Stimulated activated naive CD4-positive, alpha-beta T cell (primary cell): ENCODE results near the gene FGF6.

Experiments
- DNase-seq, 6 experiments: peaks; one replicate each; lab custom pipeline; 2025; lab: John Stamatoyannopoulos, UW

The FGF6 gene

GRCh38 chr12:4447151-4447550 lies 1.5 kb upstream of the FGF6 start:
- no peak for DNase-seq

DNA sequence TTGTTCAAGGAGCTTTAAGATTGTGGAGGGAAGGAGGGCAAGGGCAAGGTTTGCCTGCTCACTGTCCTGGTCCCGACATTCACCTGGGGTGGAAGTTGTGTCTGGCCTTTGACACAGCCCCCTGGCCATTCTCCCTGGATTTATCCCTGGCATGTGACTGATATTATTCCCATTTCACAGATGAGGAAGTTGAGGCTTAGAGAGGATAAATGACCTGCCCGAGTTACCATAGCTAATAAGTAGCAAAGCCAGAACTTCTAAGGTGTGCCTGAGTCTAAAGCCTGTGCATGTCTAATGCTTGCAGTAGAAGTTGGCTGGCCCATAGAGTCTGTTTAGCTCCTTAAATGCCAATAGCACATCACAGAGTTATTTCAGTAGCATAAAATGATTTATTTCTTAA lies 720 bp upstream of the FGF6 start:
- DNase-seq, result no peak

DNA sequence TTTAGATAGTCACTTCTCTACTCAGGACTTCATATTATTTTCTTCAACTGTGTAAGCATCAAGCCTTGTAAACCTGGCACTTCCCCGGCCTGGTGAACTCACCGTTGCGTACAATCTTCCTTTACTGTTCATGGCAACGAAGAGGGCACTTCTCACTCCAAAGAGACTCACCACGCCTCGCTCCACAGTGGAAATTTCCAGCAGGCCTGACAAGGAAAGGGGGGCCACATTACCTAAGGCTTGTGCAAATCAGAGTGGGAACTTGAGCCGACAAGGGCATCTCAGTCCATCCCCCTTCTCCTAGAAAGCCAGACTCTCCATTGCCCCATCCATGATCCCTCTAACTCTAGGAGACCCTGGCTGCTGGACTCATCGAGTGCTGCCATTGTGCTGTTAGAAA lies 1.6 kb downstream of the FGF6 start:
- DNase-seq, result no peak

DNA sequence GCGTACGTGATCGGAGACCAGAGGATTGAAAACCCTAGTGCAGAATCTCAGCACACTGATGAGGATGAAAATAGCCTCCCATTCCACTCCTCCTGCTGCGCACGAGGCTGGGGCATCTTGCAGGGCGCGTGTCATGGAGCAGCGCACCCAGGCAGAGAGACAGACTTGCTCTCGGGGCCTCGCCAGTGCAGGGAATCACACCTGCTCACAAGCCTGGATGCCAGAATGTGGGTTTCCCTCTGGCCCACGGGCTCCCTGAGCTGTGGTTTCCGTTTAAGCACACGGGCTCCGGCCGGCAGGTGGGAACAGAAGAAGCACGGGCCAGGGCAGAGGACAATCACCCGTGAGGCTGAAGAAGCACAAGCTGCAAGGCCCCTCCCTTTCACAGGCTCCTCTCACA lies 2.0 kb downstream of the FGF6 start:
- DNase-seq, result no peak

DNA sequence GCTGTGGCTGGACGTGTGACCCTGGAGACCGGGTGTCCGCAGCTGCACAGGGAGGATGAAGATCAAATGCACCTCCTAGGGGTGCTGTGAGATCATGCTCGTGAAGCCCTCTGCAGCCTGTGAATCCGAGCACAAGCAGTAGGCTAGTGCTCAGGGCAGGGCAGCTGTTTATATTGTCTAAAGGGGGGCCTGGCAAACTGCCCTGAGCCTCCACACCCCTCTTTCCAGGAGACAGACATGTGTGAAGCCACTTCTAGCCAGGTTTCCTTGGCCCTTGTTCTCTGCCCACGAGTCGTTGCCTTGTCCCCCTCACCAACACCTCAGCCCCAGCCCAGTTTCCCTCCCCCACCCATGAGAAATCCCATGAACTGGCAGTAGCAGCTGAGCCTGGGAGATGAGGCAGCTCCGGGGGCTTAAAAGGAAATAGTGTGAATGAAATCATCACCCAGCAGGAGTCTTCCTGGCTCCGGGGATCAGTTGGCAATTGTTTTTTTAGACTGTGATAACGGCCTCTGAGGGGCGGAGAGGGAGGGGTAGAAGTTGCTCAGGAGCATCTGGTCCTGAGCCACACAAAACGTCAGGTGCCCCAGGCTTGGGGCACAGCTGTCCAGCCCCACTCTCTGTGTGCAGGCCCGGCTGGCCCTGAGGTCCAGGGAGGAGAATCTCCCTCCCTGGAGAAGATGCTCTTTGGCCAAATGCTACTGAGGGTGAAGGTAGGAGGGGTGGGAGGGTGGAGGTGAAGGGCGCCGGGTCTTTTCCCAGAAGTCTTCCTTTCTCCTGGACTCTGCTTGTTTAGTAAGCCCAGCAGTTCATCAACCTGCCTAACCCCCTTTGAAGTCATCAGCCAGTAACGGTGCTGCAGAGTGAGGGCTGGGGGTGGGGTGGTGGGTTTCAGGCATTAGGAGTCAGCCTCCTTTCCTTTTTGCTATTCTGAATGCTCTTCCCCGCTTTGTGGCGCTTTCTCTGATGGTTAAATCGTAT lies 4.0 kb downstream of the FGF6 start:
- no peak for DNase-seq

DNA sequence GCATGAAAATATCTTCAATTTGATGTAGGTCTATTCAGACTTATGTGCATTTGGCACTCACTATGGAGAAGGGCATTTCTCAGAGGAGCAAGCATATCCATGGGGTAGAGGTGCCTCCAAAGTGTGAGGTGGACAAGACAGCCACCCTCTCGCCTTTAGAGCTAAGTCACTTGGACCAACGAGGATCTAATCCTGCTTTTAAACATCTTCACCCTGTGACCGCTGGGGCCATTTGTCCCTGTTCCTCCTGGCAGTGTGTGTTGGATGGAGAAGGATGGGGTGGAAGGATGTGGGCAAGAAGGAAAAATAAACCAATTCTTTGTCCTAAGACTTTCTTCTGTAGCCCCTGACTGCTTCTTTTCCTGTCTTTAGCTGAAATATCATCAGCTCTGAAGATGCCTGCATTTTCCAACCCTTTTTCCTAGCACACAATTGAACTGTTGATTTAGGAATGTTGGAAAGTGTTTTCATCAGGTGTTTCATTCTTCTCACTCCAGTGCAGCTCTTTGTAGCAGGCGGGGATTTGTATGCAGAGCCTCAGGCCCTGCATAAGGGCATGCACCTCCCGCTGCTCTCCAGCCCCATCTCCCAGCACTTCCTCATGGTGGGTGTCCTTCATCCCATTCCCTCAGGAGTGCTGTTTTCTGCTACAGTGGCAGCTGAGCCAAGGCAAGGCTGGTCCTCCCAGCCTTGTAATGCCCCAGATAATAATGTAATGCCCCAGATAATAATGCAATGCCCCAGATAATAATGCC lies 5.3 kb downstream of the FGF6 start:
- no peak for DNase-seq

DNA sequence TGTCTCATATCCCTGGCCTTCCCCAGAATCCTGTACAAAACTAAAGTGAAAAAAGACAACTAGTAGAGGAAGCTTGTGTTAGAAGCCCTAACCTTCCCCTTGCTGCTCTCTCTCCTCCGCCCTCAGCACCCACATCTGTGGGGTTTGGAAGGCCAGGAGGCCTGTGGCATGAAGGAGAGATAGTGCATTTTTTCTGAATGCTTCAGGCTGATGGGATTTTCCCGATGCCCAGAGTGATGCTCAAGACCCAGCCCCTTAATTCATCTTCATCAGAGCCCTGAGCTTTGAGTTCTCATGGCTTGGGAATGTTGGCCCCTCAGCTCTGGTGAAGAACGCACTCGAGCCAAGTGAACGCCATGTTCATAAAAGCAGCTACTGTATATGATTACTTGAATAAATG lies 5.9 kb downstream of the FGF6 start:
- no peak for DNase-seq

DNA sequence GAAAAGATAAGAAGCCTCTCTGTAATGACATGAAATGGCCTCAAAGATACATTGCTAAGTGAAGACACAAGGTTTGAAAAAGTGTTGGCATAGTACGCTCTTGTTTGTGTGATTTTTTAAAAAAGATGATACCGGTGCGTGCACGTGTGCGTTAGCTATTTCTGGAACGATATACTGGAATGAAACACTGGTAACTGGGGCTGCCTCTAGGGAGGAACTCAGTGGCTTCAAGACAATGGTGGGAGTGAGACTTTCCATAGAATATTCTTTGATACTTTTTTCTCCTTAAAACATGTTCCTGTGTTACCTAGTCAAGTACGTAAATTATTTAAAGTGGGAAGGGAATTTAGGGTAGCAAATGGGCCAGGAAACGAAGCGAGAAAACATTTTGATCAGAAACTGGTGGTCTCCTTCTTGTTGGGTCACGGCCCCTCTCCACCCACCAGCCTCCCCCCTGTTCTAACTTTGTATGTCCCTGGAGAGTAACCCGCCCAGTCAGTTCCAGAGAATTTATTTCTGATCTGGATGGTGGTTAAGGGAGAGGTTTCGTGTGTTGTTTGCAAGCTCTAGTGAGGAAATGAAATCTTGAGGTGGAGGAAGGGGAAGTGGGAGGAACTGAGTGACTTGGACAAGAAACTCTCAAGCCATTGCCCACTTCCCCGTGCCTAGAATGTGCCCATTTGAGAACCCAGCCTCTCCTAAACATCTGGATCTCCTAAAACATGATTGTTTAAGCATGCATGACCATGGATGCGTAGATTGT lies 6.6 kb downstream of the FGF6 start:
- DNase-seq, result no peak

DNA sequence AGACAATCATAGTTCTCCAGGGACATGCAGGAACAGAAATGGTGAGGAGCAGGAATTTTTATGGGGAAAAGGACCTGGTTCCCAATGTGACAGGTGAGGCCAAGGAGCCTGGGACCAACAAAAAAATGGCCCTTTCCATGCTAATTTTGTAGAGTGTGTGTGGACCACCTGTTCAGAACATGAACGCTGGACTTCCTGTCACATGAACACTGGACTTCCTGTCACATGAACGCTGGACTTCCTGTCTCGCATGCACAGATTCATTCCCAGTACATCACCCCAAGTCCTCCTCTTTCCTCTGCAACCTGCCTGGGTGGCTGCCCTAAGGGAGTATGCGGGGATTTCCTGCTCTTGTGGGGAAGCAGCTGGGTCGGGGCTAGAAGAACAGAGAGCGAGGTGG lies 10.1 kb downstream of the FGF6 start:
- no peak for DNase-seq

- DNase-seq, result no peak
These were observed 10.7 kb downstream of the FGF6 start for GRCh38 chr12:4434706-4435425.

DNA sequence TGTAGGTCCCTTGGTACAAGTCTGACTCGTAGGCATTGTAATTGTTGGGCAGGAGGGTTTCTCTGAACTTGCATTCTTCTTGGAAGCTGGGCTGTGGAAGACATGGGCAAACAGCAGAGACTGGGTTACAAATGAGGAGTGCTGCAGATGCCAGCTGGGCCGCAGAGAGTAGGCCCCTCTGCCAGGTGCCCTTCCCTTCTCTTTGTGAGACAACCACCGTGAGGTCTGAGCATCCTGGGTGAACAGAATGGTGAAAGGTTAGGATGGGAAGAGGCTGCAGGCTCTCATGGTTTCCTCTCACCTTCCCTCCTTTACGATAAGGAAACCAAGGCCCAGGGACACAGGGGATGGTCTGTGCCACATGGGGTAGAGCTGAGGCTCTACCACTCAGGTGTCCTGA lies 11.3 kb downstream of the FGF6 start:
- no peak for DNase-seq

- DNase-seq, result no peak
These were observed 11.9 kb downstream of the FGF6 start for GRCh38 chr12:4433745-4434058.

DNA sequence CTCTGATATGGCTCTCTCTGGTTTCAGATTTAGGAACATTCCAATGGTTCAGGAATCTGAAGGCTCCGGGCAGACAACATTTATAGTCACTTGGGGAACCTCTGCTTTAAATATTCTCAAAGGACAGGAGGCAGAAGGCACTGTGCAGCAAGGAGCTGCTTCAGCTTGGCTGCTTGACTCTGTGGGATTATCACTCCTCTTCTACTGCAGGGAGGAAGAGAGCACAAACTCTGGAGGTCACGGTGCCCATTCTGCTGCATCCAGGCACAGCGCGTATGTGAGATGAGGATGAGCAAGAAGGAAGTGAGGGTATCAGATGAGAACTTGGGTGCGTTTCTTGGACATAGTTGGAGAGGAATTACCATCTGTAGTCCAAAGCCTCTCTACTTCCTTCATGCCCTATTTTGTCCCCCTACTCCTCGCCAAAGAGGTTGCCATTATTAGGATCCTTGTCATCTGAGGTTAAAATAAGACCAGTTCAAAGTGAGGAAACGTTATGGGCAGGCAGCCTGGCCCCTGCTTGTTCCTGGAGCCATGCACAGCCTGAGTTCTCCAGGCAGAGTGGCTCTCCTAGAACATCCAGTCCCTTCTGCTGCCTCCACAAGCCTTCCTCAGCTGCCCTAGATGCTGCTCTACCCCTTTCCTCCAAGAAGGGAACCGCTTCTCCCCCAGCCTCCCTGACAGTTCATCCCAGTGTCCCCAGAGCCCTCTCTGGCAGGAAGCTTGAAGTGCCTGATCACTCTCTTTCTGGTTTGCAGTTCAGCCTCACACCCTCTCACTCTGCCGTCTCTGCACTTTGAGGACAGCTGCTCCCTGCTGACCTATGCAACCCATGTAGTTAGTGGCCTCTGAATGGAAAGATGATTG lies 12.5 kb downstream of the FGF6 start:
- no peak for DNase-seq

- no peak for DNase-seq
These were observed 13.7 kb downstream of the FGF6 start for GRCh38 chr12:4431866-4432265.

DNA sequence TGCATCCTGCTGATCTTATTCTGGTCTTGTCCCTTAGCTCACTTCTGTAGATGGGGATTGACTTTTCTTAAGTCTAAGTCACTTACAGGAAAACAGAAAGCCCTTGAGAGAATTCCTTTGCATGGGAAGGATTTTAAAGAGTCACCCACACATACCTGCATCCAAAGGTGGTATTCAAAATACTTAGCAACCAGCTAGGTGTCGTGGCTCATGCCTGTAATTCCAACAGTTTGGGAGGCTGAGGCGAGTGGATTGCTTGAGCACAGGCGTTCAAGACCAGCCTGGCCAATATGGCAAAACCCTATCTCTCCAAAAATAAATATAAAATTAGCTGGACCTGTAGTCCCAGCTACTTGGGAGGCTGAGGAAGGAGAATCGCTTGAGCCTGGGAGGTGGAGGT lies 14.2 kb downstream of the FGF6 start:
- no peak for DNase-seq

DNA sequence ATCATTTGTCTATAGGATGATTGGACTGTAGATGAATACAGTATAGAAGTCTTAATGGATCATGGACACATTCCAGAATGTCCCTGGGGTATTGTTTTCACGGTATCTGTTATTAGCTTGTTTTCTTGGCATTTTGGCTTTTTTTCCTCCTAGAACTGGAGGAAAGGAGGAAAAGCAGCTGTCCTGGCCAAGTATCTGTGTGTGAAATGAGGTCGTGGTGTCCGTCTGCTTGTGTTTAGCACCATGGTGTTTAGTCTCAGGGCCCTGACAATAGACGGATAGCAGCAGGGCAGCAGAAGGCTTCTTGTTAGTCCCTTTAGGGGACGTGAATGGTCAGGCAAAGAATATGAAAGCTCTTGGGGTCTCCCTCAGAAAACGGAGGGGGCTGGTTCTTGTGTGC lies 21.2 kb downstream of the FGF6 start:
- no peak for DNase-seq

DNA sequence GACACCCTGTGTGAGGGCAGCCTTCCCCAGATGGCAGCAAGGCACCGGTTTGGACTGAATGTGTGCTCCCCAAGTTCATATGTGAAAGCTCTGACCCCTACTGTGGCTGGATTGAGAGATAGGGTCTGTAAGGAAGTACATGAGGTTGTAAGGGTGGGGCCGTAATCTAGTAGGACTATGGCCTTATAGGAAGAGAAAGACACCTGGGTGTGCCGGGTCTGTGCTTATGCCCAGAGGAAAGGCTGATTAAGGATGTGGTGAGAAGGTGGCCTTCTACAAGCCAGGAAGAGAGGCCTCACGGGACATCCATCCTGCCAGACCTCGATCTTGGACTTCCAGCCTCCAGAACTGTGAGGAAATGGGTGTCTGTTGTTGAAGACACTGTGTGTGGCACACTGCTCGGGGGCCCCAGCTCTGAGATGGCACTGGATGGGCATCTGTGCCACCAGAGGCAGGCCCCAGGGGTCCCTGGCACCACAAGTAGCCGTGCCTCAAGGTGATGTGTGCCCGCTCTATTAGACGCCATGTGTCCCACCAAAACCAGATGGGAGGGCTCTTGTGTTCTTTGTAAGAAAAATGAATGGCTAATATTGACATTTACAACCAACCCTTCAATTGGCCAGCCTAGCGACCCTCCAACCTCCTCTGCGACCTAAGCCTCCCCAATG lies 22.0 kb downstream of the FGF6 start:
- DNase-seq, result no peak

DNA sequence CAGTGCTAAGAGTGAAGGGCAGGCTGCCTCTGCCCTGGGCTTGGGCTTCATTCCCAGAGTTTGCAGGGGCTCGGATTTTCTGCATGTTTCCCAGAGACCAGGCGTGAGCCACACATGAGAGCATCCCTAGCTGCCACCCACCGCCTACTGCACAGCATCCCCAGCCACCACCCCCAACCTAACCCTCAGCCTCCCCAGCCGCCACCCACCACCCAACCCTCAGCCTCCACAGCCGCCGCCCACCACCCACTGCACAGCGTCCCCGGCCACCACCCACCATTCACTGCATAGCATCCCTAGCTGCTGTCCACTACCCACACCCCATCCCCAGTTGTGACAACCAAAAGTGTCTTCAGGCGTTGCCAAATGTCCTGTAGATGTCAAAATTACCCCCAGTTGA lies 22.6 kb downstream of the FGF6 start:
- no peak for DNase-seq

GRCh38 chr12:4421590-4422031 lies 24.0 kb downstream of the FGF6 start:
- peak in 3 of 6 experiments; percentile 15 to 57 (median 45) for DNase-seq

DNA sequence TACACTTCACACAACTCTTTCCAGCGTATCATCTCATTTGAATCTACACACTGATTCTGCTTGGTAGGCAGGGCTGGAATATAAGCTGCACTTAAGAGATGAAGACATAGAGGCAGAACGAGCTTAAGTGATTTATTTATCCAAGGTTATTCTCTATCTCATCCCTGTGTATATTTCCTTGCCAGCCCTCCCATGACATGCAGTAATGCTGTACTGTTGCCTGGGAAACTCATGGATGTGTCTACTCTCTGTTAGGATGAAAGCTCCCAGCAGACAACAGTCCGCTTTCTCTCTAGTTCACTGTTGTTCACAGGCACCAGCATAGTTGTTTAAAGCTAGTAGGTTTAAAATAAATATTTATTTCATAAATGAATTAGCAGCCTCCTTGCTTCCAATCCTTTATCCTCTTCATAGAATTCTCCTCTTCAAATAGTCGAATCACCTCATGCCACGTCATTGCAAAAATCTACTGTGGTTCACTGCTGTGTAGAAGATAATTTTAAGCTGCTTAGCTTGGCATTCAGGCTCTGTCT lies 25.4 kb downstream of the FGF6 start:
- no peak for DNase-seq
